Right lobe of liver (tissue), 6 donors: ENCODE results near the gene MEOX1. TPM values are rescaled to one million over a fixed set of nuclear protein-coding genes. Genes with fewer than 3 reads are reported as not detected.

Experiments
- ATAC-seq, 4 donors: fragments of 200-7000 bp; cut with Tn5 transposase; one replicate each; pipeline ENCODE4 v1.9.1; 2020; ENCODE audit warnings: mild to moderate bottlenecking in 4 of 4, moderate library complexity in 4 of 4
- DNase-seq, 3 donors: peaks; one replicate each; pipeline ENCODE4 v3.0.0-alpha.2; 2020
- H3K27ac ChIP-seq, 3 donors: fragments of 200-600 bp; one replicate each; pipeline ENCODE4 v1.8.0; 2022
- H3K27me3 ChIP-seq, 2 donors: fragments of 200-600 bp; one replicate each; pipeline ENCODE4 v1.8.0; 2022
- H3K36me3 ChIP-seq, 4 donors: fragments of 200-600 bp; sonication (generic) in 1 of 4; one replicate each; pipeline versions ENCODE4 v1.5.1 to v1.8.0; 2017 to 2022; ENCODE audit warnings: control low read depth in 1 of 4
- H3K4me1 ChIP-seq, 4 donors: fragments of 200-600 bp; sonication (generic) in 1 of 4; one replicate each; pipeline versions ENCODE4 v1.5.1 to v1.8.0; 2017 to 2022; ENCODE audit warnings: control low read depth in 1 of 4
- H3K4me3 ChIP-seq, 3 donors: fragments of 200-600 bp; one replicate each; pipeline ENCODE4 v1.8.0; 2022
- H3K9me3 ChIP-seq, 4 donors: fragments of 200-600 bp; sonication (generic) in 1 of 4; one replicate each; pipeline versions ENCODE4 v1.5.1 to v1.8.0; 2017 to 2022; ENCODE audit warnings: control low read depth in 1 of 4
- CTCF ChIP-seq, 4 donors: fragments of 200-600 bp in 3 of 4; fragments of 450-650 bp in 1 of 4; IDR thresholded peaks; one replicate each; pipeline versions ENCODE4 v1.5.1 to v1.8.0; 2016 to 2022; ENCODE audit warnings: antibody characterized with exemption in 4 of 4, mild to moderate bottlenecking in 2 of 4
- POLR2A ChIP-seq: fragments of 450-650 bp; IDR thresholded peaks from one replicate; pipeline ENCODE4 v1.6.1; 2017; ENCODE audit warnings: antibody characterized with exemption, mild to moderate bottlenecking
- WGBS: methylation state at CpG from one replicate; pipeline ENCODE4 v1.1.6; 2018; ENCODE audit warnings: low coverage, low lambda C conversion rate; ENCODE audit not compliant: insufficient coverage; ENCODE audit errors: missing lambda C conversion rate; 5-methylcytosine and 5-hydroxymethylcytosine counted together
- intact Hi-C, 2 donors: fragments of 100-400 bp; cut with DNase I; formaldehyde crosslinking; loops; one replicate each; pipeline versions ENCODE4 v1.11.2 to v1.14.1; 2022
- total RNA-seq, 6 experiments: library from RNA; depleted of rRNA in 2 of 6; stranded (reverse); fragments of >200 nt in 2 of 6; fragmentation: NEBNext Ultra II Directional in 3 of 6; extraction: Animal tissue kit (Norgen Biotek cat#: 25700) in 3 of 6; gene quantifications; one replicate each; pipeline versions ENCODE4 v1.1.0 to v1.2.4, GENCODE V29; 2016 to 2023
- donor health status: DM: no; HTN: yes; CAD: no.
- donor health status: DM: no; HTN: no; CAD: no.
- donor health status: DM: no; HTN: no; CAD: no.
- donor health status: DM: no; HTN: yes; CAD: no.
- donor health status: DM: no; HTN: yes; CAD: no.

MEOX1 gene
- total RNA-seq, 6 experiments from 2014 or later = 0.11 TPM; not detected in 5

- TF ChIP-seq CTCF (IDR thresholded peaks at IDR 0.05) (no peak), POLR2A (no peak)
- Histone ChIP-seq H3K9me3 (no peaks in the 10 kb centered on the region), H3K4me1 (no peaks in the 10 kb centered on the region), H3K36me3 (no peaks in the 10 kb centered on the region), H3K4me3 (no peak overlapping the region), H3K27me3 (no peaks in the 10 kb centered on the region), H3K27ac (no peak overlapping the region)
- intact Hi-C loops = no loop called here
- DNase-seq = no peak
- no peak for ATAC-seq
- 35% methylated on average over 3 of the region's 4 CpGs for WGBS
These were observed 17.7 kb upstream of the MEOX1 start for GRCh38 chr17:43679401-43679800.

GRCh38 chr17:43676471-43676870, 14.7 kb upstream of the MEOX1 start:
- Histone ChIP-seq H3K27me3 (no peaks in the 10 kb centered on the region), H3K9me3 (no peaks in the 10 kb centered on the region), H3K4me3 (no peak overlapping the region), H3K27ac (no peak overlapping the region), H3K4me1 (no peaks in the 10 kb centered on the region), H3K36me3 (no peaks in the 10 kb centered on the region)
- DNase-seq (no peak), ATAC-seq (no peak)
- TF ChIP-seq CTCF (IDR thresholded peaks at IDR 0.05) = no peak
- no peak for TF ChIP-seq POLR2A
- WGBS = 50% methylated on average over 3 of the region's 3 CpGs
- intact Hi-C loops = no loop called here

GRCh38 chr17:43674394-43674793, 12.7 kb upstream of the MEOX1 start:
- Histone ChIP-seq H3K4me1 (peaks cover 0 to 4% (median 0%) of the 10 kb centered on the region in 4 donors), H3K9me3 (no peaks in the 10 kb centered on the region), H3K27me3 (no peaks in the 10 kb centered on the region), H3K27ac (no peak overlapping the region), H3K4me3 (no peak overlapping the region), H3K36me3 (no peaks in the 10 kb centered on the region)
- WGBS = 58% methylated on average over 4 of the region's 5 CpGs
- DNase-seq = no peak
- intact Hi-C loops = no loop called here
- no peak for ATAC-seq
- TF ChIP-seq CTCF (IDR thresholded peaks at IDR 0.05) (no peak), POLR2A (no peak)

GRCh38 chr17:43673516-43674323, 12.0 kb upstream of the MEOX1 start:
- H3K4me3 ChIP-seq = no peak overlapping the region
- H3K36me3 ChIP-seq = no peaks in the 10 kb centered on the region
- H3K4me1 ChIP-seq = peaks cover 0 to 5% (median 0%) of the 10 kb centered on the region in 4 donors
- no peak for TF ChIP-seq POLR2A
- TF ChIP-seq CTCF (IDR thresholded peaks at IDR 0.05) = peak; percentile 88 to 95 (median 92)
- 44% methylated on average over 13 of the region's 14 CpGs for WGBS
- no peaks in the 10 kb centered on the region for H3K27me3 ChIP-seq
- intact Hi-C loops = no loop called here
- no peaks in the 10 kb centered on the region for H3K9me3 ChIP-seq
- DNase-seq (peak; percentile 50 to 71 (median 66)), ATAC-seq (peak; percentile 79 to 88 (median 84))
- no peak overlapping the region for H3K27ac ChIP-seq
